HFFc6 (cell line): ENCODE data around the gene ATP6AP1. TPM values are rescaled to one million over a fixed set of nuclear protein-coding genes. Genes with fewer than 3 reads are reported as not detected.

Source experiments
- DNase-seq: peaks from one replicate; pipeline ENCODE4 v3.0.0-alpha.2; 2018
- H3K27ac Mint-ChIP-seq: 2 replicates; pipeline ENCODE4 v1.8.0; 2020; ENCODE audit warnings: mild to moderate bottlenecking, mixed read lengths
- H3K27me3 Mint-ChIP-seq: 2 replicates; pipeline ENCODE4 v1.8.0; 2021; ENCODE audit warnings: mild to moderate bottlenecking, moderate library complexity, mixed read lengths; ENCODE audit not compliant: insufficient read depth
- H3K36me3 Mint-ChIP-seq: 2 replicates; pipeline ENCODE4 v1.8.0; 2021; ENCODE audit warnings: low read depth, mixed read lengths
- H3K4me1 Mint-ChIP-seq: 2 replicates; pipeline ENCODE4 v1.8.0; 2020; ENCODE audit warnings: low read depth, mixed read lengths
- H3K4me3 Mint-ChIP-seq: 2 replicates; pipeline ENCODE4 v1.8.0; 2020; ENCODE audit warnings: mild to moderate bottlenecking, moderate library complexity, mixed read lengths
- H3K9me3 Mint-ChIP-seq: 2 replicates; pipeline ENCODE4 v1.8.0; 2020; ENCODE audit warnings: mild to moderate bottlenecking, mixed read lengths
- total RNA-seq, 6 experiments: library from RNA; stranded (reverse); fragmentation: NEBNext Ultra II Directional; extraction: Animal tissue kit (Norgen Biotek cat#: 25700); gene quantifications; 2 replicates in 1 of 6; 3 replicates in 5 of 6; pipeline ENCODE4 v1.2.3, GENCODE V29; 2021
- TF ChIP-seq, protein P1 (sequence below): fragments of 200-600 bp; sonication (generic); IDR thresholded peaks from 2 replicates; pipeline ENCODE4 v1.5.0; 2021; ENCODE audit warnings: antibody characterized with exemption, mild to moderate bottlenecking

Gene ATP6AP1
- total RNA-seq, 6 experiments from 2014 or later: 107 to 154 (median 123) TPM

DNA sequence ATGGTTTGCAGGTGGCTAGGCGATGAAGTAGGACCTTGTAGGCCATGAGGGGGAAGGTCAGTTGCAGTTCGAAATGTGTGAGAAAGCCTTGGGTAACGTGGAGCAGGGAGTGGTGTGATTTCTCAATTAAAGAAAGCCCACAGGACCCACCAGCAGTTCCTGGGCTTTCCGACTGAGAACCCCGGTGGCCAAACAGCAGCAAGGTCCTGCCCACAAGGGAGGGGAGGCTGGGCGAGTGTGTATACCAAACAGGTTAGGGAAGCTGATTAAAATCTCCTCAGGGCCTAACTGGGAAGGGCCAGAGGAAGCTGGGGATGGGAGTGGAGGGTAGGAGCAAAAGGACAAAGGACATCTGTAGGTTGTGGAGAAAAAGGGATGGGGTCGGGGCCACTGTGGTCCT is 2.4 kb downstream of the ATP6AP1 start:
- H3K27ac Mint-ChIP-seq: no peak overlapping the region
- peaks cover 3% of the 10 kb centered on the region for H3K27me3 Mint-ChIP-seq
- H3K9me3 Mint-ChIP-seq: no peaks in the 10 kb centered on the region
- peaks cover 18% of the 10 kb centered on the region for H3K4me1 Mint-ChIP-seq
- DNase-seq: no peak
- TF ChIP-seq, protein P1, sequence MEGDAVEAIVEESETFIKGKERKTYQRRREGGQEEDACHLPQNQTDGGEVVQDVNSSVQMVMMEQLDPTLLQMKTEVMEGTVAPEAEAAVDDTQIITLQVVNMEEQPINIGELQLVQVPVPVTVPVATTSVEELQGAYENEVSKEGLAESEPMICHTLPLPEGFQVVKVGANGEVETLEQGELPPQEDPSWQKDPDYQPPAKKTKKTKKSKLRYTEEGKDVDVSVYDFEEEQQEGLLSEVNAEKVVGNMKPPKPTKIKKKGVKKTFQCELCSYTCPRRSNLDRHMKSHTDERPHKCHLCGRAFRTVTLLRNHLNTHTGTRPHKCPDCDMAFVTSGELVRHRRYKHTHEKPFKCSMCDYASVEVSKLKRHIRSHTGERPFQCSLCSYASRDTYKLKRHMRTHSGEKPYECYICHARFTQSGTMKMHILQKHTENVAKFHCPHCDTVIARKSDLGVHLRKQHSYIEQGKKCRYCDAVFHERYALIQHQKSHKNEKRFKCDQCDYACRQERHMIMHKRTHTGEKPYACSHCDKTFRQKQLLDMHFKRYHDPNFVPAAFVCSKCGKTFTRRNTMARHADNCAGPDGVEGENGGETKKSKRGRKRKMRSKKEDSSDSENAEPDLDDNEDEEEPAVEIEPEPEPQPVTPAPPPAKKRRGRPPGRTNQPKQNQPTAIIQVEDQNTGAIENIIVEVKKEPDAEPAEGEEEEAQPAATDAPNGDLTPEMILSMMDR: no peak
- no peaks in the 10 kb centered on the region for H3K36me3 Mint-ChIP-seq
- peak overlapping the region; percentile 4; the same call in 1 of the 2 replicates for H3K4me3 Mint-ChIP-seq

DNA sequence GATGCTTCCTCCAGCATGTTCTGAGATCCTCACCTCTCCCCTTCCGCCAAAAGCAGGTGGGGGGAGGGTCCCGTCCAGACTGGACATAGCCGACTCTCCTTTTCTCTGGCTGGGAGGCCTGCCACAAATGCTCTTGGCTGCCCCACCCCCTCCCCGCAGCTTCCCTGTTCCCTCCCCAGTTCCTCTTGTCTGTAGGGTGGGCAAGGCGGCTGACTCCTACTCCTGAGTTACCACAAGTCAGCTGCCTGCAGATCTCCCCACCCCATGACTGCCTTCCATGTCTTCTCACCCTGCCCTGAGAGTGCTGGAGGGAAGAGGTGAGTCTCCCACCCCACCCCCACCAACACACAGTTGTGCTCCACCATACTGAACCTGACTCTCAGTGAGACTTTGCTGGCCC is 2.9 kb downstream of the ATP6AP1 start:
- Mint-ChIP-seq H3K4me1 (peaks cover 21% of the 10 kb centered on the region), H3K27me3 (peaks cover 3% of the 10 kb centered on the region), H3K4me3 (no peak overlapping the region), H3K36me3 (no peaks in the 10 kb centered on the region), H3K9me3 (no peaks in the 10 kb centered on the region), H3K27ac (no peak overlapping the region)
- TF ChIP-seq, protein P1: no peak
- DNase-seq: no peak

DNA sequence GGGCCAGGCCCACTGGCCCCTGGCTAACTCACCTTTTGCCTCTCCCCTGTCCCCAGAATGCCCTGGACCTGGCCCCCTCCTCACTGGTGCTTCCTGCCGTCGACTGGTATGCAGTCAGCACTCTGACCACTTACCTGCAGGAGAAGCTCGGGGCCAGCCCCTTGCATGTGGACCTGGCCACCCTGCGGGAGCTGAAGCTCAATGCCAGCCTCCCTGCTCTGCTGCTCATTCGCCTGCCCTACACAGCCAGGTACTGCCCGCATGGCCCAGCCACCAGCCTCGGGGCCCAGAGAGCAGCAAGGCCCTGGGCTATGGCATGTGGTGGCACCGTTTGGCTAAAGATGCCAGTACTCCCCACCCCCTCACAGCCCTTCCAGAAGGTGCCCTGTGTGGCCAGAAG is 3.7 kb downstream of the ATP6AP1 start:
- Mint-ChIP-seq H3K9me3 (no peaks in the 10 kb centered on the region), H3K4me1 (peaks cover 23% of the 10 kb centered on the region), H3K27me3 (peaks cover 3% of the 10 kb centered on the region), H3K4me3 (no peak overlapping the region), H3K27ac (no peak overlapping the region), H3K36me3 (no peaks in the 10 kb centered on the region)
- DNase-seq: no peak
- TF ChIP-seq, protein P1: no peak

DNA sequence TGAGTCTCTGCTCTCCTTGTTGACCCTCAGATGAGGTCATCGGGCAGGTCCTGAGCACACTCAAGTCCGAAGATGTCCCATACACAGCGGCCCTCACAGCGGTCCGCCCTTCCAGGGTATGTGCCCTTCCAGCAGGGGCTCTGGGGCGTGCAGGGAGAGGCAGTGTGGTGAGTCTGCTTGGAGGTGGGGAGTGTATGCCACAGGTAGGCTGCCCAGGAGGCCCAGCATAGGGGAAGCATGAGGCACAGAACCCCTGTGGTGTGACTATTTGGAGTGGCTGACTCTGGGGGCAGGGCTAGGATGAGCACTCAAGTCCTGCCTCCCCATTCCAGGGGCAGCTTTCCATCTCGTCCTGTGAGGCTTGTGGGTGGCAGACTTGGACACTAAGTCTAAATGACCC is 5.1 kb downstream of the ATP6AP1 start:
- Mint-ChIP-seq H3K9me3 (no peaks in the 10 kb centered on the region), H3K4me1 (peaks cover 25% of the 10 kb centered on the region), H3K27me3 (peaks cover 3% of the 10 kb centered on the region), H3K36me3 (peaks cover 8% of the 10 kb centered on the region), H3K27ac (no peak overlapping the region), H3K4me3 (no peak overlapping the region)
- DNase-seq: no peak
- TF ChIP-seq, protein P1: no peak

DNA sequence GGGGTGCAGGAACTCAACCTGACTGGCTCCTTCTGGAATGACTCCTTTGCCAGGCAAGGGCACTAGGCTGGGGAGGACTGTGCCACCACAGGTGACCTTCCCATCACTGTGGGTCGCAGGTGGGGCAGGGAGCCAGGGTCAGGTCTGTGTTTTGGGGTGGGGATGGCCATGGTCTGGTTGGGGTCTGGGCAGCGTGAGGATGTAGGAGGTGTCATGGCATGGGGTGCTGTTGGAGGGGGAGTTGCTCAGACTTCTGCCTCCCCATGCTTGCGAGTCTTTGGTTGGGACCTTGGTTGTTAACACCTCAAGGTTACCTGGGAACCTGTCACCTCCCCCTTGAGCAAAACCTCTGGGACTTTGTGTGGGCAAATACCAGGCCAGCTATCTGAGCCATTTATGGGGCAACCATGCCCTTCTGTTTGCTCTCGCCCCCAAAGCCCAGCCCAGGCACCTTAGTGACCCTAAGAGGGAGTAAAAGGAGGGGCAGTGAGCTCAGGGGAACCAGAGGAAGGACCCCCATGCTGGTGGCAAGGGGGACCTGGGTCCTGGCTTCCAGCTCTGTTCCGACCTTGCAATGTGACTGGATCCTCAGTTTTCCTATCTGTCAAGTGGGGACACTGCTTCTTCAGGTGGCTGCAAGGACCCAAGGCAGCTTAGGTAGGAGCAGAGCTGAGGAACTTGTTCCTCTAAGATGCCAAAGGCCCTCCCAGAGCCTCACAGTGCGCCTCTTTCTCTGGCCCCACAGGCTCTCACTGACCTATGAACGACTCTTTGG is 6.1 kb downstream of the ATP6AP1 start:
- Mint-ChIP-seq H3K27me3 (peaks cover 2% of the 10 kb centered on the region), H3K36me3 (peaks cover 8% of the 10 kb centered on the region), H3K4me3 (no peak overlapping the region), H3K4me1 (peaks cover 25% of the 10 kb centered on the region), H3K9me3 (no peaks in the 10 kb centered on the region), H3K27ac (no peak overlapping the region)
- DNase-seq: no peak
- TF ChIP-seq, protein P1: no peak
